Upper lobe of left lung (tissue), 4 donors: ENCODE measurements around the gene GFRA1.

ENCODE experiments used
- CTCF ChIP-seq, 6 experiments: fragments of 450-650 bp in 4 of 6; fragments of 200-600 bp in 2 of 6; sonication (generic) in 2 of 6; IDR thresholded peaks; one replicate each; pipeline ENCODE4 v1.5.1; 2016 to 2019; ENCODE audit warnings: antibody characterized with exemption in 6 of 6
- POLR2A ChIP-seq, 4 donors: fragments of 450-650 bp; IDR thresholded peaks; one replicate each; pipeline ENCODE4 v1.5.1; 2016 to 2017; ENCODE audit warnings: antibody characterized with exemption in 4 of 4, mild to moderate bottlenecking in 2 of 4
- POLR2AphosphoS5 ChIP-seq, 2 donors: sonication (generic); formaldehyde crosslinking; IDR thresholded peaks; one replicate each; pipeline ENCODE4 v1.5.1; 2017; ENCODE audit warnings: antibody characterized with exemption in 2 of 2

- TF ChIP-seq CTCF (IDR thresholded peaks at IDR 0.05) (no peak), POLR2A (IDR thresholded peaks at IDR 0.05) (no peak), POLR2AphosphoS5 (IDR thresholded peaks at IDR 0.05) (no peak)
These were observed 257.2 kb downstream of the GFRA1 start for GRCh38 chr10:116015583-116016333.
